Caki2 (cell line): ENCODE data around the gene FMO1. TPM values are rescaled to one million over a fixed set of nuclear protein-coding genes. Genes with fewer than 3 reads are reported as not detected.
"Not testable (repeated sequence)": the region's sequence is repeated elsewhere in the genome, so short reads cannot be mapped to it uniquely, and the experiment has no call there.

ENCODE experiments used
- DNase-seq: peaks from one replicate; pipeline ENCODE4 v3.0.0-alpha.2; 2015; ENCODE audit warnings: low read depth
- in situ Hi-C: cut with HindIII; loops from 2 replicates; pipeline ENCODE4 v1.10.0; 2016; ENCODE audit warnings: low sequenced_read_pairs, low pct_unique_long_range_greater_than_20kb, mixed read lengths
- total RNA-seq: library from RNA; depleted of rRNA; stranded (reverse); fragments of >200 nt; shearing (Covaris generic); gene quantifications from 2 replicates; pipeline ENCODE4 v1.2.3, GENCODE V29; 2014; ENCODE audit warnings: low replicate concordance

FMO1 gene
- total RNA-seq, 1 experiment from 2014 or later = not detected

GRCh38 chr1:171265686-171266085 is 17.4 kb downstream of the FMO1 start:
- no peak for DNase-seq
- in situ Hi-C loops = no loop called here

- in situ Hi-C loops = no loop called here
- DNase-seq = no peak
These were observed 18.6 kb downstream of the FMO1 start for GRCh38 chr1:171266930-171267329.

GRCh38 chr1:171267391-171267790 is 19.1 kb downstream of the FMO1 start:
- in situ Hi-C loops = no loop called here
- no peak for DNase-seq

- no peak for DNase-seq
- in situ Hi-C loops = no loop called here
These were observed 22.5 kb downstream of the FMO1 start for GRCh38 chr1:171270806-171271205.

GRCh38 chr1:171277534-171277933 is 29.2 kb downstream of the FMO1 start:
- in situ Hi-C loops = no loop called here
- DNase-seq = no peak

- in situ Hi-C loops = no loop called here
These were observed 30.9 kb downstream of the FMO1 start for GRCh38 chr1:171279234-171279633.

GRCh38 chr1:171279678-171280077 is 31.4 kb downstream of the FMO1 start:
- DNase-seq = no peak
- in situ Hi-C loops = no loop called here

More at GRCh38 chr1:171279234-171279633, 30.9 kb downstream of the FMO1 start:
- no peak for DNase-seq

- DNase-seq = no peak
- in situ Hi-C loops = no loop called here
These were observed 32.3 kb downstream of the FMO1 start for GRCh38 chr1:171280599-171280998.

GRCh38 chr1:171286032-171286705 is 37.9 kb downstream of the FMO1 start:
- in situ Hi-C loops = no loop called here
- no peak for DNase-seq

GRCh38 chr1:171290621-171291020 is 42.3 kb downstream of the FMO1 start:
- in situ Hi-C loops = no loop called here
- no peak for DNase-seq

GRCh38 chr1:171292799-171293198 is 44.5 kb downstream of the FMO1 start:
- in situ Hi-C loops = no loop called here
- no peak for DNase-seq

- in situ Hi-C loops, DNase-seq: not testable (repeated sequence)
These were observed 47.1 kb downstream of the FMO1 start for GRCh38 chr1:171295383-171295782.

GRCh38 chr1:171295821-171296220 is 47.5 kb downstream of the FMO1 start:
- in situ Hi-C loops = no loop called here
- no peak for DNase-seq

GRCh38 chr1:171296897-171297296 is 48.6 kb downstream of the FMO1 start:
- in situ Hi-C loops = no loop called here
- DNase-seq = no peak

- no peak for DNase-seq
- in situ Hi-C loops = no loop called here
These were observed 50.4 kb downstream of the FMO1 start for GRCh38 chr1:171298696-171299095.

GRCh38 chr1:171299342-171299741 is 51.0 kb downstream of the FMO1 start:
- no peak for DNase-seq
- in situ Hi-C loops = no loop called here

- DNase-seq = no peak
- in situ Hi-C loops = no loop called here
These were observed 52.1 kb downstream of the FMO1 start for GRCh38 chr1:171300401-171300800.

GRCh38 chr1:171310661-171311087 is 62.4 kb downstream of the FMO1 start:
- in situ Hi-C loops = no loop called here
- no peak for DNase-seq

- no peak for DNase-seq
- in situ Hi-C loops = no loop called here
These were observed 63.7 kb downstream of the FMO1 start for GRCh38 chr1:171311771-171312558.
